Mesodermal cell (in vitro differentiated cells): ENCODE measurements around the gene TPTE.
"Not testable (repeated sequence)": the region's sequence is repeated elsewhere in the genome, so short reads cannot be mapped to it uniquely, and the experiment has no call there.

Source experiments
- H3K27ac ChIP-seq: 2 replicates; pipeline ENCODE4 v1.7.0; 2013; ENCODE audit warnings: mild to moderate bottlenecking, low read depth, low read length, moderate library complexity; ENCODE audit not compliant: severe bottlenecking
- H3K36me3 ChIP-seq: 2 replicates; pipeline ENCODE4 v1.7.1; 2013; ENCODE audit warnings: mild to moderate bottlenecking, low read length, moderate library complexity; ENCODE audit not compliant: control insufficient read depth, insufficient read depth
- H3K4me1 ChIP-seq: one replicate; pipeline ENCODE4 v1.7.1; 2013; ENCODE audit warnings: mild to moderate bottlenecking, low read length; ENCODE audit not compliant: insufficient read depth, control insufficient read depth, poor library complexity, severe bottlenecking
- H3K4me3 ChIP-seq: 2 replicates; pipeline ENCODE4 v1.7.0; 2013; ENCODE audit warnings: low read length, control low read depth, mild to moderate bottlenecking; ENCODE audit not compliant: insufficient read depth, poor library complexity, severe bottlenecking; ENCODE audit errors: extremely low read depth
- H3K9me3 ChIP-seq: 2 replicates; pipeline ENCODE4 v1.7.1; 2013; ENCODE audit warnings: mild to moderate bottlenecking, low read length, moderate library complexity; ENCODE audit not compliant: control insufficient read depth
- WGBS, 2 experiments: methylation state at CpG; one replicate each; pipeline ENCODE4 v1.1.5; 2013; ENCODE audit warnings: missing lambda C conversion rate in 2 of 2; ENCODE audit not compliant: insufficient coverage in 2 of 2; 5-methylcytosine and 5-hydroxymethylcytosine counted together

The TPTE gene

DNA sequence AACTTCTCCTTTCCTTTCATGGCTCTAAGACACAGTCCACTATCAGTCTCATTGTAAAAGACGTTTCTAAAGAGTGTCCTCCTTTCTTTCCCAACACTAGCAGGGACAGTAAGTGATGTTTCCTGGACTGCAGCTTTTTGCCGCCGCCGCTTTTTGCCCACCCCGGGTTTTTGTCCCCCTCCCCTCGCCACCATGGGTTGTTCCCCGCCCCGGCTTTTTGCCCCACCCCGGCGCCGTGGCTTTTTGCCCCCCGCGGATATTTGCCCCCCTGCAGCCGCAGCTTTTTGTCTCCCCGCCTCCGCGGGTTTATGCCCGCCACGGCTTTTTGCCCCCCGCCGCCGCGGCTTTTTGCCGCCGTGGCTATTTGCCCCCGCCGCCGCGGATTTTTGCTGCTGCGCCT is 95.2 kb downstream of the TPTE start:
- WGBS, 2 experiments, result 17 to 73% methylated on average over 1 to 6 of the region's 30 CpGs
- H3K4me1 ChIP-seq, result no peaks in the 10 kb centered on the region
- H3K4me3 ChIP-seq, result no peak overlapping the region
- H3K9me3 ChIP-seq, result peaks cover 45% of the 10 kb centered on the region
- no peaks in the 10 kb centered on the region for H3K36me3 ChIP-seq
- H3K27ac ChIP-seq, result no peak overlapping the region

DNA sequence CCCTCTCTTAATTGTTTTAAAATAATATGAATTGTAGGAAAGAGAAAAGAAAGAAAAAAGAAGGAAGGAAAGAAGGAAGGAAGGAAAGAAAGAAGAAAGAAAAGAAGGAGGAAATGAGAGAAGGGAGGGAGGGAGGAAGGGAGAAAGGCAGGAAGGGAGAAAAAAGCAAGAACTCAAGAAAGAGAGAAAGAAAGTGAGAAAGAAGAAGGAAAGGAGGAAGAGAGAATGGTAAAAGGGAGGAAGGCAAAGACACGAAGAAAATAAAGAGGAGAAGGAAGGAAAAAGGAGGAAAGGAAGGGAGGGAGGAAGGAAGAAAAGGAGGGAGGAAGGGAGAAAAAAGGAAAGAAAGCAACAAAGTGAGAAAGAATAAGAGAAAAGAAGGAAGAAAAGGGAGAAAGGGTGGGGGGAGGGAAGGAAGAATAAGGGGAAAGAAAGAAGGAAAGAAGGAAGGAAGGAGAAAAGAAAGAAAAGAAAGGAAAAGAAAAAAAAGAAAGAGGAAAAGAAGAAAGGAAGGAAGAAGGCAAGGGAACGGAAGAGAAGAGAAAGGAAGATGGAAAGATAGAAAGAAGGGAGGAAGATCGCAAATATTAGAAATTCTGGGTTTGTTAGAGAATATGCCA is 95.9 kb downstream of the TPTE start:
- not testable (repeated sequence) for H3K4me1 ChIP-seq
- peaks cover 46% of the 10 kb centered on the region for H3K9me3 ChIP-seq
- 54 to 55% methylated on average over 3 of the region's 3 CpGs for WGBS, 2 experiments

DNA sequence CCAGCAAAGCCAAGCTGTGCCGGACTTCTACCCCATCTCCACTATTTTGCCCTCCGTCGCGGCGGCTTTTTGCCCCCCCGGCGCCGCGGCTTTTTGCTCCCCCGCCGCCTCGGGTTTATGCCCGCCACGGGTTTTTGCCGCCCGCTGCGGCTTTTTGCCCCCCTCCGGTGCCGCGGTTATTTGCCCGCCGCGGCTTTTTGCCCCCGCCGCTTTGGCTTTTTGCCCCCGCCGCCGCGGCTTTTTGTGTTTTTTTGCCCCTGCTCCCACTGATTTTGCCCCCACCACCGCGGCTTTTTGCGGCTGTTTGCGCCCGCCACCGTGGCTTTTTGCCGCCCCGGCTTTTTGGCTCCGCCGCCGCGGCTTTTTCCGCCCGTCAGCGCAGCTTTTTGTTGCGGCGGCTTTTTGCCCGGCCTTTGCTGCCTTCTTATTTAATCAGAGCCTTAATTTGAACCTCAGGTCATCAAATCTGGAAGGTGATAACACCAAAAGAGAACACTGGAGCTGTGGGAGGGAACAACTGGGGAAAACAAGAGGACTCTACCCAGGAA is 106.0 kb downstream of the TPTE start:
- WGBS, 2 experiments, result 79 to 82% methylated on average over 46 of the region's 47 CpGs
- H3K4me1 ChIP-seq, result no peaks in the 10 kb centered on the region

More for the DNA sequence above, 95.9 kb downstream of the TPTE start:
- not testable (repeated sequence) for H3K27ac ChIP-seq, H3K4me3 ChIP-seq, H3K36me3 ChIP-seq

DNA sequence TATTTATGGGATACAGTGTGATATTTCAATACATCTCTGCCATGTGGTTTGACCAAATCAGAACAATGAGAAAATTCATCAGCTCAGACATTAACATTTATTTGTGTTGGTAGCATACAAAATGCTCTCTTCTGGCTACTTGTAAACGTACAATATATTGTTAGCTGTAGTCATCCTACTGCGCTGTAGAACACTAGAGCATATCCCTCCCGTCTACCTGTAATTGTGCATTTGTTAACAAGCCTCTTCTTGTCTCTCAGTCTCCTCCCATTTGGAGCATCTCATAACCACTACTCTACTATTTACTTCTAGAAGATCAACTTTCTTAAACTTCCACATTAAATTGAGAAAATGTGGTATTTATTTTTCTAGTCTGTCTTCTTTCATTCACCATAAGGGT is 107.9 kb downstream of the TPTE start:
- H3K36me3 ChIP-seq, H3K27ac ChIP-seq, H3K4me3 ChIP-seq, H3K4me1 ChIP-seq: not testable (repeated sequence)
- H3K9me3 ChIP-seq, result peaks cover 23% of the 10 kb centered on the region
- 76 to 82% methylated on average over 3 of the region's 3 CpGs for WGBS, 2 experiments

More for the DNA sequence above, 106.0 kb downstream of the TPTE start:
- no peaks in the 10 kb centered on the region for H3K36me3 ChIP-seq
- peaks cover 27% of the 10 kb centered on the region for H3K9me3 ChIP-seq
- H3K27ac ChIP-seq, result no peak overlapping the region
- H3K4me3 ChIP-seq, result no peak overlapping the region

DNA sequence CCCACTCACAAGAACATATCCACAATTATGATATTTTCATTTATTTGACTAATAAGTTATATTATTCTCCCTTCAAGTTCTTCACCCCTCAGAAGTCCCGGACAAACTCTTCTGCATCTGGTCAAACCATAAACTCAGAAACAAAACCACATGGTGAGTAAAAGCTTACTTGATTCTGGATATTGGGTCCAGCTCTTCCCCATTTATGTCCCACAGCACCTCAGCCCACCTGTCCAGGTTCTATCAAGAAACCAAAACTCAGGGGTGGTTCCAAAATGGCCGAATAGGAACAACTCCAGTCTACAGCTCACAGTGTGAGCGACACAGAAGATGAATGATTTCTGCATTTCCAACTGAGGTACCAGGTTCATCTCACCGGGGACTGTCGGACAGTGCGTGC is 109.4 kb downstream of the TPTE start:
- not testable (repeated sequence) for H3K36me3 ChIP-seq, H3K27ac ChIP-seq, H3K4me1 ChIP-seq, H3K4me3 ChIP-seq
- WGBS, 2 experiments, result 44 to 57% methylated on average over 5 to 6 of the region's 6 CpGs
- H3K9me3 ChIP-seq, result peaks cover 27% of the 10 kb centered on the region

DNA sequence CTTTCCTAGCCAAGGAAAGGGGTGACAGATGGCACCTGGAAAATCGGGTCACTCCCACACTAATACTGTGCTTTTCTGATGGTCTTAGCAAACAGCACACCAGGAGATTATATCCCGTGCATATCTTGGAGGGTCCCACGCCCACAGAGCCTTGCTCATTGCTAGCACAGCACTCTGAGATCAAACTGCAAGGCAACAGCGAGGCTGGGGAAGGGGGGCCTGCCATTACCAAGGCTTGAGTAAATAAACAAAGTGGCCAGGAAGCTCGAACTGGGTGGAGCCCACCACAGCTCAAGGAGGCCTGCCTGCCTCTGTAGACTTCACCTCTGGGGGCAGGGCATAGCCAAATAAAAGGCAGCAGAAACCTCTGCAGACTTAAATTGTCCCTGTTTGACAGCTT is 109.9 kb downstream of the TPTE start:
- not testable (repeated sequence) for H3K4me1 ChIP-seq, H3K36me3 ChIP-seq, H3K27ac ChIP-seq, H3K4me3 ChIP-seq
- 53 to 55% methylated on average over 5 of the region's 5 CpGs for WGBS, 2 experiments
- peaks cover 27% of the 10 kb centered on the region for H3K9me3 ChIP-seq

DNA sequence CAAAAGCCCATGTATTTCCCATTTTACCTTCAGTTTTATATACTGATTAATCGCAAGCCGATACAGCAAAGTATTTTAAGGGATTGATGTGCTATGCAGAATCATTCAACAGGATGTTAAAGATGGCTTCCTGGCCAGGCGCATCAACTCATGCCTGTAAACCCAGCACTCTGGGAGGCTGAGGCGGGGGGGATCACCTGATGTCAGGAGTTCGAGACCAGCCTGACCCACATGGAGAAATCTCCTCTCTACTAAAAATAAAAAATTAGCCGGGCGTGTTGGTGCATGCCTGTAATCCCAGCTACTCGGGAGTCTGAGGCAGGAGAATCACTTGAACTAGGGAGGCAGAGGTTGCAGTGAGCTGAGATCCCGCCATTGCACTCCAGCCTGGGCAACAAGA is 116.8 kb downstream of the TPTE start:
- 59 to 67% methylated on average over 6 to 7 of the region's 9 CpGs for WGBS, 2 experiments
- H3K4me1 ChIP-seq, H3K27ac ChIP-seq, H3K4me3 ChIP-seq, H3K36me3 ChIP-seq: not testable (repeated sequence)
- H3K9me3 ChIP-seq, result peaks cover 51% of the 10 kb centered on the region

DNA sequence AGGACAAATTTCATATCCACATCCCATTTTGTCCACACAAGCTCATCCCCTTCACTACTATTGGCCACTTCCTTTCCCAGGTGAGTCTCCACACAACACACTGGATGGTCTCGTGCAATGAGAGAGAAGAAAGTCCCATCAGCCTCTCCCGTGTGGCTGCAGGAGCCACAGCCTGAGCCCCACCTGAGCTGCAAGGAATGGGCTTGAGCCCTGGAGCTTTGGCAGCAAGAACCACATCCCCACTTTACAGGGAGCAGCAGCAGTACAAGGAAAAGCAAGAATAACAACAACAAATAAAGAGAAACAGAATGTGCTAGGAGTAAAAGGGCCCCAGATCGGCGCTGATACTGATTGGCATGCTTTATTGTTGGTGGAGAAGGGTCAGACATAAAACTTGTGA is 117.7 kb downstream of the TPTE start:
- no peak overlapping the region for H3K4me3 ChIP-seq
- 61 to 63% methylated on average over 4 of the region's 4 CpGs for WGBS, 2 experiments

DNA sequence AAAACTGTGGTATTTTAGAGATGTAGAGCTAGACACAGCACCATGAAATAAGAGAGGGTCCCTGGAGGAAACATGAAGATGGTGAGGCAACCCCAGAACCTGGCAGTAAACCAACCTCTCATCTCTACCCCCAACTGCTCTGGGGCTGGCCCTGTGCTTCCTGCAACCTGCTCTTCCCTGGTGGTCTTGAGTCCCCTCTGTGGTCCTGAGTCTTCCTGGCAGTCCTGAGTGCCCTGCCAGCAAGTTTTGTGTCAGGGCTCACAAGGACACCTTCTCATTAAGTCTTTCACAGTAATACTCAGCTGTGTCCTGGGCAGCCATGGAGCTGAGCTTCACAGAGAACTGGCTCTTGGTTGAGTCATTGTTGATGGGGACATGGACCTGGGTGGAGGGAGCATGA is 118.4 kb downstream of the TPTE start:
- H3K4me1 ChIP-seq, H3K4me3 ChIP-seq, H3K36me3 ChIP-seq, H3K27ac ChIP-seq: not testable (repeated sequence)
- H3K9me3 ChIP-seq, result peaks cover 52% of the 10 kb centered on the region

More for the DNA sequence above, 117.7 kb downstream of the TPTE start:
- Histone ChIP-seq H3K36me3 (no peaks in the 10 kb centered on the region), H3K4me1 (no peaks in the 10 kb centered on the region), H3K9me3 (peaks cover 56% of the 10 kb centered on the region), H3K27ac (no peak overlapping the region)

DNA sequence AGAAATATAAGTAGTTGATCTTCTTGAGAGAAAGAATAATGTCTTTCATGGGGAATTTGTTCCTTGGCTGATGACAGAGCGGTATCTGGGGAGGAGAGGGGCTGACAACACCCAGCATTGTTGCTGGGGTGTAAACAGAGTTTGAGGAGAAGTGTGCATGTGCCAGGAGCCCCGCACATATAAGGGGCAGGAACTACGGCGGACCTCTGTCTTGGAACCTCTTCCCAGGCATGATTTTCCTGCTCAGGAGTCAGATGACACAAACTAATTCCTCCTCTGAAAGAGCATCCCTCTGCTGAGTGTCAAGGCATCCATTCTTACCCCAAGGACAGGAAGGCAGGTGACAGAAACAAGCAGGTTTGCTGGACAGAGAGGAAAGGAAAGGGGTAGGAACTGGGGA is 119.1 kb downstream of the TPTE start:
- H3K27ac ChIP-seq, result no peak overlapping the region
- H3K4me3 ChIP-seq, result no peak overlapping the region
- peaks cover 58% of the 10 kb centered on the region for H3K9me3 ChIP-seq
- H3K36me3 ChIP-seq, result no peaks in the 10 kb centered on the region
- WGBS, 2 experiments, result 25 to 35% methylated on average over 4 of the region's 4 CpGs
- no peaks in the 10 kb centered on the region for H3K4me1 ChIP-seq

DNA sequence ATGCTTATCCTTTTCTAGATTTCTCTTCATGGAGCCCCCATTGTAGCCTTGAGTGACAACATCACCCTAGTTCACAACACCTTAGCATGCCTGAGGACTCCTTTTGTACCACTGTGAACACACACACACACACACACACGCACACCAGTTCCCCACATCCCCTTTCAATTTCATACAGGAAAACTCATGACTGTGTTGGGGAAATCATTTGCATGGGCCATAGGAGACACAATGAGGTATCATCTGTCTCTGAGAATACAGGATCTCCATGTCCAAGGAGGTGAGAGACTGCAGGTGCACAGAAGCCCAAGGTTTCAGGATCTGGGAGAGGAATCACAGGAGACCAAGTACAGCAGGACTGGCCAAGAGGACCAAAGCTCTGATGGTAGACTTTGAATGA is 119.7 kb downstream of the TPTE start:
- no peaks in the 10 kb centered on the region for H3K4me1 ChIP-seq
- H3K4me3 ChIP-seq, result no peak overlapping the region
- no CpG with 5 or more reads among the region's 1 CpG for WGBS, 2 experiments
- no peaks in the 10 kb centered on the region for H3K36me3 ChIP-seq
- H3K27ac ChIP-seq, result no peak overlapping the region
- peaks cover 58% of the 10 kb centered on the region for H3K9me3 ChIP-seq
